OCI-LY3 (cell line): ENCODE results near the gene EIF4E1B.

Experiments used
- EZH2phosphoT487 ChIP-seq: fragments of 200-600 bp; shearing (Covaris generic); IDR thresholded peaks from 2 replicates; pipeline ENCODE4 v1.6.1; 2018; ENCODE audit warnings: antibody characterized with exemption, mixed run types, low read depth
- TF ChIP-seq, protein P1 (sequence below): fragments of 200-600, 300-600 bp; sonication (generic); IDR thresholded peaks from 2 replicates; pipeline ENCODE4 v1.5.1; 2014; ENCODE audit warnings: antibody characterized with exemption, low read length, low read depth

DNA sequence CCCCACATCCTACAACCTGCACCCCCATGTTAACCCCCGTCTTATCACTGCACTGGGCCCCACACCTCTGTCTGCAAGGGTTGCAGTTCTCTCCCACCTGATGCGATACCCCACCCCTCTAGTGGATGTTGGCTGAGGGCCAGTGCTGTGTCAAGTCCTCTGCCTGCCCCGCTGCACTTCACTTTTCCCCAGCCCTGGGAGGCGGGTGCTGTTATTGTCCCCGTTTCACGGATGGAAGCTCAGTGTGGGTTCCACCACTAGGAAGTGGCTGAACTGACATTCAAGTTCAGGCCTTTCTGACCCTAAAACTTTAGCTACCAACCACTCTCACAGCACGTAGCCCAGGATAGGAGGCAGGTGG is 3.6 kb upstream of the EIF4E1B start:
- TF ChIP-seq, protein P1, sequence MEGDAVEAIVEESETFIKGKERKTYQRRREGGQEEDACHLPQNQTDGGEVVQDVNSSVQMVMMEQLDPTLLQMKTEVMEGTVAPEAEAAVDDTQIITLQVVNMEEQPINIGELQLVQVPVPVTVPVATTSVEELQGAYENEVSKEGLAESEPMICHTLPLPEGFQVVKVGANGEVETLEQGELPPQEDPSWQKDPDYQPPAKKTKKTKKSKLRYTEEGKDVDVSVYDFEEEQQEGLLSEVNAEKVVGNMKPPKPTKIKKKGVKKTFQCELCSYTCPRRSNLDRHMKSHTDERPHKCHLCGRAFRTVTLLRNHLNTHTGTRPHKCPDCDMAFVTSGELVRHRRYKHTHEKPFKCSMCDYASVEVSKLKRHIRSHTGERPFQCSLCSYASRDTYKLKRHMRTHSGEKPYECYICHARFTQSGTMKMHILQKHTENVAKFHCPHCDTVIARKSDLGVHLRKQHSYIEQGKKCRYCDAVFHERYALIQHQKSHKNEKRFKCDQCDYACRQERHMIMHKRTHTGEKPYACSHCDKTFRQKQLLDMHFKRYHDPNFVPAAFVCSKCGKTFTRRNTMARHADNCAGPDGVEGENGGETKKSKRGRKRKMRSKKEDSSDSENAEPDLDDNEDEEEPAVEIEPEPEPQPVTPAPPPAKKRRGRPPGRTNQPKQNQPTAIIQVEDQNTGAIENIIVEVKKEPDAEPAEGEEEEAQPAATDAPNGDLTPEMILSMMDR: no peak
- TF ChIP-seq EZH2phosphoT487: no peak
